ENCODE results near the gene COPZ2.
A peak's percentile ranks its signal among the peaks of the same experiment; 100 is the strongest.

The COPZ2 gene

DNA sequence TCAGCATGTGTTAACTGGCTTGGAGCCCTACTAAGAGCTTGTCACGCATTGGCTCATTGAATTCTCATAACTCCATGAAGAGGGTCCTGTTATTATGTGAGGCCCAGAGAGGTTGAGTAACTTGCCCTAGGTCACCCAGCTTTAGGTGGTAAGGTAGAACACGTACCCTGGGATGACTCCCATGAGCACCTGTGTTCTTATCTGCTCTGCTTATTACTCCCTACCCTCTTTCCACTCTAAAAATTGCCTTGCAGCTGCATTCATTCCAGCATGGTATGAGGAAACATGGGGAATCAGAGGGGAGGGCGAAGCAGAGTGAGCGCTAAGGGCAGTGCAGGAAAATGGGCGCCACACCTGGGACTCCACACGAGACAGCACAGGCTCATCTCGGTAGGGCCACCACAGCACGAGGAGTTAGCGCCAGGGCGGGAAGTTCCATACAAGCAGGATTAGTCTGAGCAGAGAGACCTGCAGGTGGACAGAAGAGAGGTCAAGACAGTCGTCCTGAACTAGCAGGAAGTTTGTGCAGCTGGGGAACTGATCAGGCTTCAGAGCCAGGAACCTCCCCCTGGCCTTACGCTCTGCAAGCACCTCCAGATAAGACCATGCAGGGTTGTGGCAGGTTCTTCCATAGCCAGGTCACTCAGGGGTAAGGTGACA is 10.1 kb downstream of the COPZ2 start:
- no peak for TF ChIP-seq YY1 (IDR thresholded peaks at IDR 0.05; ENCODE audit: insufficient read depth, insufficient read length)
- no peak for TF ChIP-seq SUZ12 (IDR thresholded peaks at IDR 0.05; ENCODE audit: extremely low read depth, insufficient read depth, insufficient read length)
- TF ChIP-seq ZNF274 (IDR thresholded peaks at IDR 0.05; ENCODE audit: low read depth, low read length), result no peak
- peaks cover 16% of the 10 kb centered on the region for H3K4me1 ChIP-seq (ENCODE audit: insufficient read depth, insufficient read length)
- no peak overlapping the region for H3K9ac ChIP-seq (ENCODE audit: insufficient read length, low read depth)
- H3K27me3 ChIP-seq (ENCODE audit: insufficient read depth, insufficient read length), result peaks cover 18% of the 10 kb centered on the region
- no peak for DNase-seq (ENCODE audit: low read depth, low spot score)
- H3K9me3 ChIP-seq (ENCODE audit: insufficient read depth, low read length), result no peaks in the 10 kb centered on the region
- no peaks in the 10 kb centered on the region for H3K36me3 ChIP-seq (ENCODE audit: insufficient read depth, insufficient read length, low read length)
- no peak overlapping the region for H3K4me3 ChIP-seq (ENCODE audit: insufficient read length, low read depth)

- peak; percentile 77 for DNase-seq (ENCODE audit: low read depth, low spot score)
- H3K4me3 ChIP-seq (ENCODE audit: insufficient read length, low read depth), result no peak overlapping the region
- TF ChIP-seq YY1 (IDR thresholded peaks at IDR 0.05; ENCODE audit: insufficient read depth, insufficient read length), result no peak
- no peak for TF ChIP-seq SUZ12 (IDR thresholded peaks at IDR 0.05; ENCODE audit: extremely low read depth, insufficient read depth, insufficient read length)
- no peak for TF ChIP-seq ZNF274 (IDR thresholded peaks at IDR 0.05; ENCODE audit: low read depth, low read length)
- peaks cover 18% of the 10 kb centered on the region for H3K27me3 ChIP-seq (ENCODE audit: insufficient read depth, insufficient read length)
- H3K9ac ChIP-seq (ENCODE audit: insufficient read length, low read depth), result peak overlapping the region; percentile 54
- peaks cover 16% of the 10 kb centered on the region for H3K4me1 ChIP-seq (ENCODE audit: insufficient read depth, insufficient read length)
- H3K9me3 ChIP-seq (ENCODE audit: insufficient read depth, low read length), result no peaks in the 10 kb centered on the region
- H3K36me3 ChIP-seq (ENCODE audit: insufficient read depth, insufficient read length, low read length), result no peaks in the 10 kb centered on the region
These were observed 10.9 kb downstream of the COPZ2 start for GRCh38 chr17:48026502-48027321.

DNA sequence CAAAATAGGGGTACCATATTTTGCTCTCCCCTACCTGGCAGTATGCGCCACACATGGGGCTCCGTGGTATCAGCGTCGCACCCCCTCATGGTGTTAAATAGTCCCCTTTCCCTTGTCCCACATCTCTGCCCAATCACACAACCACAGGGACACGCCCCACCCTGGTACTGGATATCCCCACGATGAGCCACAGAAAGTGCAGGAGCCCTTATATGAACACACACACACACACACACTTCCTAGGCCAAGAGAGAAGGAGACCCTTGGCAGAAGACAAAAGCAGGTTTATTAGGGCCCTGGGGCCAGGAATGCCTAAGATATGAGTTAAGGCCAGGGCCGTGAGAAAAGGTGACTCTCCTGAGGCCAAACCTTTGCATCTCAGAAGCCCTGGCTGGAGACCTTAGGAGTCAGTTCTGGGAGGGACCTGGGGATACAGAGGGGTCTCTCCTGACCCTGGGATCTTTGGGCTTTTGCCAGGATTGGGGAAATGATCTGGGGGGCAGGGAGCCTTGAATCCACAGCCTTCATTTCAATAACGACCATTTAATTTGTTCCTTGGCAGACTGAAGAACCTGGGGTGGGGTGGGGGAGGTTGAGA is 11.6 kb downstream of the COPZ2 start:
- H3K4me3 ChIP-seq (ENCODE audit: insufficient read length, low read depth), result peak overlapping the region; percentile 42
- H3K4me1 ChIP-seq (ENCODE audit: insufficient read depth, insufficient read length), result peaks cover 16% of the 10 kb centered on the region
- peak overlapping the region; percentile 57 for H3K9ac ChIP-seq (ENCODE audit: insufficient read length, low read depth)
- peaks cover 18% of the 10 kb centered on the region for H3K27me3 ChIP-seq (ENCODE audit: insufficient read depth, insufficient read length)
- no peaks in the 10 kb centered on the region for H3K36me3 ChIP-seq (ENCODE audit: insufficient read depth, insufficient read length, low read length)
- H3K9me3 ChIP-seq (ENCODE audit: insufficient read depth, low read length), result no peaks in the 10 kb centered on the region
- TF ChIP-seq ZNF274 (IDR thresholded peaks at IDR 0.05; ENCODE audit: low read depth, low read length) (no peak), YY1 (IDR thresholded peaks at IDR 0.05; ENCODE audit: insufficient read depth, insufficient read length) (no peak)
- no peak for DNase-seq (ENCODE audit: low read depth, low spot score)

DNA sequence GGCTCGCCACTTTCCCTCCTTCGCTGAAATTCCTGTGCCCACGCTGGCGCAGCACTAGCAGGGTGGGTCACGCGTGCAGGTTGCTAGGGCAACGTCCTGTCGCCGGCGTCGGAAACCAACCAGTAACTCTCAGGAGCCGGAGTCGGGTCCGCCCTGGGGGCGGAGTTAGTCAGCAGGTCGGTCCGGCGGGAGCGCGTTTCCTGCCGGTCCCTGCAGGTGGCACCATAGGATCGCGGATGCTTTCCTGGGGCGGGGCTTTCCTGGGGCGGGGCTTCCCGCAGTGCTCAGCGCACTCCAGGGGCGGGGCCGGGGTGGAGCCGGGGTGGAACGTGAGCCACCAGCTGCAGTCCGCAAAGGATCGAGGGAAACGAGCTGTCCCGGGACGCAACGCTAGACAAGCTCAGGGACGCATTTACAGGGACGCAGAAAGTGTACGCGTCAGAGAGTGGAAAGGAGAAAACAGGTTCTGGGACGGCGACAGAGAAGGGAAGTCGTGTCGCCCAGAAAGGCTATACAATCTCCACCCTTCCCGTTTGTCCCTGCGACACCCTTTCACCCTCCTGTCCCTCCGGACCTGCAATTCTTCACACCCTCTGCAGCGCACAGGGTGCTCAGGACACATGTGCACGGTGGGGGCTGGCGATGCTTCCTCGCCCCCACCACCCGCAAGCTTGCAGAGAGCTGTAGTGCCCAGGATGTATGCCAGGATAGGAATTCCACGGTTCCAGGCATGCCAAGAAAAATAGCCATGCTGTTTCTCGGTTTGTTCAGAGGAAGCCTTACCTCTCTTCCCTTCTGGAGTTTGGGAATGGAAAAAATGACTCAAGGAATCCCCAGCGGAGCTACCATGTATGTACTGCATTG is 12.3 kb downstream of the COPZ2 start:
- peaks cover 18% of the 10 kb centered on the region for H3K27me3 ChIP-seq (ENCODE audit: insufficient read depth, insufficient read length)
- peak overlapping the region; percentile 57 for H3K9ac ChIP-seq (ENCODE audit: insufficient read length, low read depth)
- H3K4me1 ChIP-seq (ENCODE audit: insufficient read depth, insufficient read length), result peaks cover 16% of the 10 kb centered on the region
- H3K9me3 ChIP-seq (ENCODE audit: insufficient read depth, low read length), result no peaks in the 10 kb centered on the region
- DNase-seq (ENCODE audit: low read depth, low spot score), result peak; percentile 79
- no peak for TF ChIP-seq ZNF274 (IDR thresholded peaks at IDR 0.05; ENCODE audit: low read depth, low read length)
- TF ChIP-seq SUZ12 (IDR thresholded peaks at IDR 0.05; ENCODE audit: extremely low read depth, insufficient read depth, insufficient read length), result peak; percentile 4
- no peaks in the 10 kb centered on the region for H3K36me3 ChIP-seq (ENCODE audit: insufficient read depth, insufficient read length, low read length)
- H3K4me3 ChIP-seq (ENCODE audit: insufficient read length, low read depth), result peak overlapping the region; percentile 46

DNA sequence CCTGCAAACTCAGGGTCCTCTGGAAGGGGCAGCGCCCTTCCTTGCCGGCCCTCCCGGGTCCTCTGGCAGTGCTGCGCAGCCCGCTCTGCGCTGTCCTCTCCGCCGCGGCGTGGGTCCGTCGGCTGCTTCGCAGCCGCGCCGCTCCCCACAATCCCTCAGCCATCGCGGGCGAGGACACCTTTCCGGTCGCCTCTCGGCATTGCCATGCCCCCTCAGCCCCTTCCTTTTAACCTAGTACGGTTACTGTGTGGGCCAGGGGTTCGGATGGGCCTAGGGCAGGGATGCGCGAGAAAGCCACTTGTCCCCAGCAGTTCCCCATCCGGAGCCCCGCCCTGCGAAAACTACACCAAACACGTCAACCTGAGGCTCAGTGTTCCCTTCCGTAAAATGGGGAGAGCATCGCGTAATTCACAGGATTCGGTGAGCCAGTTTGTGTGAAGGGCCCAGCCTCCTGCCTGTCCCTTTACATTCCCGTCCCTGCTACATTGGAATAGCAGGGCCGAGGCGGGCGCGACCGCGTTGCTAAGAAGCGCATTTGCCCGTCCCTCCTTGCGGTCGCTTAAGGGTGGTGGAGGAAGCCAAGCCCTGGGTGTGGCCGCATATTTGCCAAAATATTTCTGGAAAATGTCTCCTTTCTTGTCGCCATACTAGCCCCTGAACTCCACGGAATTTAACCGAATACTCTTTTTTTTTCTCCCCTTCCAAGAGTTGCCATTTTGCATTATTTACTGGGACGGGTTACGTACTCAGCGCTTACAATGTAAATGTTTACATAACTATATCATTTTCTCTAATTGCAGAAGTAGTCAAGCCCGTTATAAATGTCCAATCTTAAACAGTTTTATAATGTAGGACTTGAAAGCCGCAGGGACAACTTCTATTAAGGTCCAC is 13.2 kb downstream of the COPZ2 start:
- no peak for TF ChIP-seq ZNF274 (IDR thresholded peaks at IDR 0.05; ENCODE audit: low read depth, low read length)
- TF ChIP-seq SUZ12 (IDR thresholded peaks at IDR 0.05; ENCODE audit: extremely low read depth, insufficient read depth, insufficient read length), result peak; percentile 69
- no peak for TF ChIP-seq YY1 (IDR thresholded peaks at IDR 0.05; ENCODE audit: insufficient read depth, insufficient read length)
- Histone ChIP-seq H3K36me3 (ENCODE audit: insufficient read depth, insufficient read length, low read length) (no peaks in the 10 kb centered on the region), H3K27me3 (ENCODE audit: insufficient read depth, insufficient read length) (peaks cover 18% of the 10 kb centered on the region), H3K4me3 (ENCODE audit: insufficient read length, low read depth) (peak overlapping the region; percentile 46), H3K9ac (ENCODE audit: insufficient read length, low read depth) (peak overlapping the region; percentile 83), H3K4me1 (ENCODE audit: insufficient read depth, insufficient read length) (peaks cover 16% of the 10 kb centered on the region), H3K9me3 (ENCODE audit: insufficient read depth, low read length) (no peaks in the 10 kb centered on the region)
- DNase-seq (ENCODE audit: low read depth, low spot score), result no peak

All from NT2/D1 (cell line).